22Rv1 (cell line): ENCODE data around the gene C3orf22.

Source experiments
- H3K27ac ChIP-seq: fragments of 450-650 bp; 2 replicates; pipeline ENCODE4 v1.5.1; 2017
- CTCF ChIP-seq: fragments of 450-650 bp; IDR thresholded peaks from 2 replicates; pipeline ENCODE4 v1.5.1; 2017; ENCODE audit warnings: mild to moderate bottlenecking
- ZFX ChIP-seq: fragments of 450-650 bp; IDR thresholded peaks from 2 replicates; pipeline ENCODE4 v1.6.1; 2017; ENCODE audit warnings: antibody characterized with exemption, borderline replicate concordance

C3orf22 gene

GRCh38 chr3:126530171-126531050, 28.3 kb downstream of the C3orf22 start:
- TF ChIP-seq CTCF = no peak

GRCh38 chr3:126529585-126530170, 29.1 kb downstream of the C3orf22 start:
- H3K27ac ChIP-seq = no peak overlapping the region

More at GRCh38 chr3:126530171-126531050, 28.3 kb downstream of the C3orf22 start:
- no peak overlapping the region for H3K27ac ChIP-seq

GRCh38 chr3:126528800-126529541, 29.8 kb downstream of the C3orf22 start:
- TF ChIP-seq ZFX = no peak
- no peak for TF ChIP-seq CTCF
- no peak overlapping the region for H3K27ac ChIP-seq

More at GRCh38 chr3:126529585-126530170, 29.1 kb downstream of the C3orf22 start:
- no peak for TF ChIP-seq ZFX
- TF ChIP-seq CTCF = no peak

- TF ChIP-seq ZFX (no peak), CTCF (no peak)
These were observed 30.3 kb downstream of the C3orf22 start for GRCh38 chr3:126528419-126528799.

GRCh38 chr3:126527455-126528211, 31.1 kb downstream of the C3orf22 start:
- TF ChIP-seq ZFX (no peak), CTCF (no peak)
- H3K27ac ChIP-seq = no peak overlapping the region

More at GRCh38 chr3:126528419-126528799, 30.3 kb downstream of the C3orf22 start:
- no peak overlapping the region for H3K27ac ChIP-seq

GRCh38 chr3:126527006-126527405, 31.7 kb downstream of the C3orf22 start:
- TF ChIP-seq ZFX = no peak
- no peak for TF ChIP-seq CTCF
- no peak overlapping the region for H3K27ac ChIP-seq
